Hepatocyte (in vitro differentiated cells): ENCODE results near the gene SIX2. TPM values are rescaled to one million over a fixed set of nuclear protein-coding genes. Genes with fewer than 3 reads are reported as not detected.

ENCODE experiments used
- DNase-seq: peaks from one replicate; pipeline ENCODE4 v3.0.0-alpha.2; 2016; ENCODE audit warnings: low spot score
- H2AFZ ChIP-seq: fragments of 200-600 bp; sonication (generic); 2 replicates; pipeline ENCODE4 v1.6.0; 2016; ENCODE audit warnings: antibody characterized with exemption, mild to moderate bottlenecking
- H3K27ac ChIP-seq: fragments of 200-600 bp; sonication (generic); 2 replicates; pipeline ENCODE4 v1.5.1; 2016; ENCODE audit warnings: mild to moderate bottlenecking
- H3K27me3 ChIP-seq: fragments of 200-600 bp; sonication (generic); 2 replicates; pipeline ENCODE4 v1.6.1; 2016
- H3K36me3 ChIP-seq: fragments of 200-600 bp; sonication (generic); replicated peaks from 2 replicates; pipeline ENCODE4 v1.5.1; 2016; ENCODE audit warnings: low read depth; ENCODE audit not compliant: insufficient read depth
- H3K4me1 ChIP-seq: fragments of 200-600 bp; sonication (generic); 2 replicates; pipeline ENCODE4 v1.5.1; 2016; ENCODE audit warnings: mild to moderate bottlenecking, moderate library complexity; ENCODE audit not compliant: insufficient read depth
- H3K4me2 ChIP-seq: fragments of 200-600 bp; sonication (generic); 2 replicates; pipeline ENCODE4 v1.6.0; 2016
- H3K4me3 ChIP-seq: fragments of 200-600 bp; sonication (generic); 2 replicates; pipeline ENCODE4 v1.5.1; 2016; ENCODE audit warnings: mild to moderate bottlenecking
- H3K79me2 ChIP-seq: fragments of 200-600 bp; sonication (generic); 2 replicates; pipeline ENCODE4 v1.6.0; 2017; ENCODE audit warnings: mild to moderate bottlenecking
- H3K9me2 ChIP-seq: fragments of 200-600 bp; sonication (generic); replicated peaks from 2 replicates; pipeline ENCODE4 v1.6.0; 2017; ENCODE audit warnings: mild to moderate bottlenecking; ENCODE audit not compliant: insufficient read depth
- H3K9me3 ChIP-seq: fragments of 200-600 bp; sonication (generic); 2 replicates; pipeline ENCODE4 v1.5.1; 2016; ENCODE audit warnings: low read depth, mild to moderate bottlenecking
- H4K20me1 ChIP-seq: fragments of 200-600 bp; sonication (generic); 2 replicates; pipeline ENCODE4 v1.6.0; 2016; ENCODE audit warnings: mild to moderate bottlenecking; ENCODE audit not compliant: insufficient read depth, poor library complexity, severe bottlenecking
- EZH2 ChIP-seq: fragments of 200-600 bp; sonication (generic); IDR thresholded peaks from 2 replicates; pipeline ENCODE4 v1.6.1; 2016; ENCODE audit warnings: antibody characterized with exemption, mild to moderate bottlenecking, borderline replicate concordance
- EZH2phosphoT487 ChIP-seq: fragments of 200-600 bp; sonication (generic); IDR thresholded peaks from one replicate; pipeline ENCODE4 v1.6.1; 2018; ENCODE audit warnings: antibody characterized with exemption, mild to moderate bottlenecking, low read depth, moderate library complexity; ENCODE audit not compliant: unreplicated experiment, severe bottlenecking
- WGBS: methylation state at CpG from one replicate; pipeline ENCODE4 v1.1.6; 2016; ENCODE audit warnings: low lambda C conversion rate; ENCODE audit errors: missing lambda C conversion rate; 5-methylcytosine and 5-hydroxymethylcytosine counted together
- polyA plus RNA-seq: library from polyadenylated mRNA; unstranded; fragments of >200 nt; fragmentation: Nextera tagmentation; extraction: Ambion mirVana; gene quantifications from 2 replicates; pipeline ENCODE4 v1.2.1, GENCODE V29; 2016
- total RNA-seq: library from RNA; depleted of rRNA; stranded (reverse); fragments of >200 nt; gene quantifications from 2 replicates; pipeline ENCODE4 v1.2.3, GENCODE V29; 2014
- TF ChIP-seq, protein P1 (sequence below): fragments of 200-600 bp; sonication (generic); IDR thresholded peaks from 2 replicates; pipeline ENCODE4 v1.5.1; 2016; ENCODE audit warnings: antibody characterized with exemption, mild to moderate bottlenecking; ENCODE audit not compliant: poor library complexity

Gene SIX2
- total and polyA plus RNA-seq, 2 experiments from 2014 or later: 0.53 to 1.3 TPM

DNA sequence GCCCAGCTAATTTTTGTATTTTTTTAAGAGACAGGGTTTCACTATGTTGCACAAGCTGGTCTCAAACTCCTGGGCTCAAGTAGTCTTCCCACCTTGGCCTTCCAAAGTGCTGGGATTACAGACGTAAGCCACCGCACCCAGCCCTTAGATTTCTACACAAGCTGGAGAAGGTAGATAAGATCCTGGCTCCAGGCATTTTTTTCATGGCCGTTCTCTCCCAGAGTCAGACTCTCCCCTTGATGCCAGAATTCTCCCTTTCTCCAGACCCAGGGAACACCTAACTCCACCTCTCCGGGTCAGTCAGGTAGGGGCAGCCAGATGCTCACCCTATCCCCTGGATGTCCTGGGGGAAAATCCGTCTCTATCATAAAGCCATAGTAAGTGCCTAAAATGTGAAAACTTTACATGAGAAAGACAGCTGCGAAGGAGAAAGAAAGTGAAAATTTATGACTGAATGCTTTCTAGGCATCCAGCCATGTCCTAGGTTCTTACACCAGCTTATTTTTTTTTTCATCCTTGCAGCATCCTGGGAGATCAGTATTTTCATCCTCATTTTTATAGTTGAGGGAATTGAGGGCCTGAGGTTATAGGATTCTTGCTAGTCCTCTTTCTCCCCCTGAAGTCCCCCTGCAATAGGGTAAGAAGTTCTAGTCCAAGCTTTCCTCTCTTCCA, 51.5 kb downstream of the SIX2 start:
- WGBS: 72% methylated on average over 6 of the region's 6 CpGs
- peaks cover 77% of the 10 kb centered on the region for H3K27me3 ChIP-seq

DNA sequence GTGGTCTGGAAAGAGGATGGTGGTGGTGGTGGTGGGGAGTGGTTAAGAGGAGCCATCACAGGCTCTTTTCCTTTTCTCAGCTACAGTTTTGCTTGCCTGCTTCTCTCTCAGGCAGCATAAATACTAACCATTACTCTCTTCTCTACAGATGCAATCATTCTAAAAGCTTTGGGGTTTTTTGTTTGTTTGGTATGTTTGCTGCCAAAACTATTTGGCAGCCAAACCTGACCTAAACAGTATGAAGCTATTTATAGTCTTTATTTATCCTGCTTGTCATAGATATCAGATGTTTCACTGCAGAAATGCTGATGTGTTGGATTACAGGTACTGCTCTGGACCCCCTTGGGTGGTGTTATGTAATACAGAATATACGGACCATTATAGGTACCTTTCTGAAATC, 52.4 kb downstream of the SIX2 start:
- Histone ChIP-seq H3K79me2 (no peaks in the 10 kb centered on the region), H3K4me1 (peaks cover 20% of the 10 kb centered on the region), H2AFZ (no peak overlapping the region), H3K4me2 (no peak overlapping the region), H3K4me3 (no peak overlapping the region), H3K27me3 (peaks cover 77% of the 10 kb centered on the region), H4K20me1 (no peaks in the 10 kb centered on the region), H3K36me3 (no peaks in the 10 kb centered on the region), H3K9me2 (no peaks in the 10 kb centered on the region), H3K27ac (no peak overlapping the region), H3K9me3 (no peaks in the 10 kb centered on the region)
- no peak for DNase-seq
- TF ChIP-seq, protein P1, sequence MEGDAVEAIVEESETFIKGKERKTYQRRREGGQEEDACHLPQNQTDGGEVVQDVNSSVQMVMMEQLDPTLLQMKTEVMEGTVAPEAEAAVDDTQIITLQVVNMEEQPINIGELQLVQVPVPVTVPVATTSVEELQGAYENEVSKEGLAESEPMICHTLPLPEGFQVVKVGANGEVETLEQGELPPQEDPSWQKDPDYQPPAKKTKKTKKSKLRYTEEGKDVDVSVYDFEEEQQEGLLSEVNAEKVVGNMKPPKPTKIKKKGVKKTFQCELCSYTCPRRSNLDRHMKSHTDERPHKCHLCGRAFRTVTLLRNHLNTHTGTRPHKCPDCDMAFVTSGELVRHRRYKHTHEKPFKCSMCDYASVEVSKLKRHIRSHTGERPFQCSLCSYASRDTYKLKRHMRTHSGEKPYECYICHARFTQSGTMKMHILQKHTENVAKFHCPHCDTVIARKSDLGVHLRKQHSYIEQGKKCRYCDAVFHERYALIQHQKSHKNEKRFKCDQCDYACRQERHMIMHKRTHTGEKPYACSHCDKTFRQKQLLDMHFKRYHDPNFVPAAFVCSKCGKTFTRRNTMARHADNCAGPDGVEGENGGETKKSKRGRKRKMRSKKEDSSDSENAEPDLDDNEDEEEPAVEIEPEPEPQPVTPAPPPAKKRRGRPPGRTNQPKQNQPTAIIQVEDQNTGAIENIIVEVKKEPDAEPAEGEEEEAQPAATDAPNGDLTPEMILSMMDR: no peak
- TF ChIP-seq EZH2phosphoT487 (no peak), EZH2 (no peak)
- 74% methylated on average over 1 of the region's 1 CpG for WGBS

More for the DNA sequence above, 51.5 kb downstream of the SIX2 start:
- H3K27ac ChIP-seq: no peak overlapping the region
- H3K4me1 ChIP-seq: peaks cover 11% of the 10 kb centered on the region
- H3K36me3 ChIP-seq: no peaks in the 10 kb centered on the region
- H3K79me2 ChIP-seq: no peaks in the 10 kb centered on the region
- no peaks in the 10 kb centered on the region for H3K9me2 ChIP-seq
- no peak for DNase-seq
- no peak for TF ChIP-seq EZH2phosphoT487
- TF ChIP-seq, protein P1: no peak
- H3K4me3 ChIP-seq: no peak overlapping the region
- H3K4me2 ChIP-seq: no peak overlapping the region
- no peak overlapping the region for H2AFZ ChIP-seq
- H3K9me3 ChIP-seq: no peaks in the 10 kb centered on the region
- no peaks in the 10 kb centered on the region for H4K20me1 ChIP-seq

DNA sequence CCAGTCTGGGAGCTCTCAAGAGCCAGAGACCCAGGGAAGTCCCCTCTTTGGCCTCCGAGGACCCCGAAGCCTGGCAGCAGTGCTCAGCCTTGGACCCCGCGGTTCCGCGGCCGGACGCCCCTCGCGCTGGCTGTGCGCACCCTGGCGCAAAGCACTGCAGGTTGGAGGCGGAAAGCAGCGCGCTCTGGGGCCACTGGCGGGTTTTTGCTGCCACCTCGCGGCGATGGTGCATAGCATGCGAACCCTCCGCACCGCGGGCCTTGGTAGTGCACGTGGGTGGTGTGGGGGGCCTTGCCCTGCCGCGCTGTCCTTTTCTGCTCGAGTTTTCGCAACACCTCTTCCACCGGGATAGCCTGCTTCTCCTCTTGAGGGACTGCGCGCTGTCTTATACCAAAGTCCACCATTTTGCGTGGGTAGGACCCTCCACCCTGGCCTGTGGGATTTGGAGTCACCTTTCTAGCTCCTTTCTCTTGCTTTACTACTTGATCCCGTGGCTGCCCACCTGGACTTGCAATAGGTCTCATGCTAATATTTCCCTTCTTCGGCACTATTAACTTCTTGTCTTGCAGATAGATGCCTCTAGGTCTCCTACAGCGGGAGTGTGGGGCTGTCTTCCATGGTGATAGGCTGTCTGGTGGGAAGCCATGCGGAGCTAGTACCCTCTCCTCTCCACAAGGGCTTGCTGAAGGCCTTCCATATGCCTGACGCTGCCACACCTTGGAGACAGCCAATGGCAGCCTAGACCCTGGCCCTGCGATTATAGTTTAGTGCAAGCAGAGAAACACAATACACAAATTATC, 53.5 kb downstream of the SIX2 start:
- DNase-seq: peak; percentile 87
- Histone ChIP-seq H3K4me1 (peaks cover 21% of the 10 kb centered on the region), H3K27ac (no peak overlapping the region), H3K79me2 (no peaks in the 10 kb centered on the region), H3K4me2 (peak overlapping the region; percentile 91), H3K36me3 (no peaks in the 10 kb centered on the region), H3K9me3 (no peaks in the 10 kb centered on the region), H2AFZ (peak overlapping the region; percentile 52), H3K9me2 (no peaks in the 10 kb centered on the region), H3K4me3 (no peak overlapping the region), H4K20me1 (no peaks in the 10 kb centered on the region), H3K27me3 (peaks cover 79% of the 10 kb centered on the region)
- WGBS: 6% methylated on average over 37 of the region's 38 CpGs
- TF ChIP-seq, protein P1: peak; percentile 84
- TF ChIP-seq EZH2: no peak

Other genes with a start within 250 kb of the SIX2 start
- not detected in 2 replicates for gene SIX3, start 67.8 kb downstream of the SIX2 start, total RNA-seq
- gene SIX3, start 67.8 kb downstream of the SIX2 start, polyA plus RNA-seq: not detected in 2 replicates